Progenitor cell of endocrine pancreas (in vitro differentiated cells): ENCODE measurements around the gene GLIS1. TPM values are rescaled to one million over a fixed set of nuclear protein-coding genes. Genes with fewer than 3 reads are reported as not detected.

ENCODE experiments used
- DNase-seq: peaks from one replicate; pipeline ENCODE4 v3.0.0; 2021; ENCODE audit warnings: low spot score; ENCODE audit not compliant: unreplicated experiment
- H3K27ac Mint-ChIP-seq: 2 replicates; pipeline ENCODE4 v1.8.0; 2021; ENCODE audit warnings: mild to moderate bottlenecking, moderate library complexity, mixed read lengths
- H3K27me3 Mint-ChIP-seq: 2 replicates; pipeline ENCODE4 v1.8.0; 2021; ENCODE audit warnings: mixed read lengths
- H3K36me3 Mint-ChIP-seq: 2 replicates; pipeline ENCODE4 v1.8.0; 2022; ENCODE audit warnings: mixed read lengths; ENCODE audit not compliant: insufficient read depth
- H3K4me1 Mint-ChIP-seq: 2 replicates; pipeline ENCODE4 v1.8.0; 2021; ENCODE audit warnings: low read depth, mixed read lengths
- H3K4me3 Mint-ChIP-seq: 2 replicates; pipeline ENCODE4 v1.8.0; 2021; ENCODE audit warnings: low read depth, mild to moderate bottlenecking, moderate library complexity, mixed read lengths
- H3K9me3 Mint-ChIP-seq: 2 replicates; pipeline ENCODE4 v1.8.0; 2021; ENCODE audit warnings: low read depth, mixed read lengths
- CTCF ChIP-seq: fragments of 200-600 bp; sonication (generic); IDR thresholded peaks from one replicate; pipeline ENCODE4 v1.5.0; 2021; ENCODE audit warnings: antibody characterized with exemption, mild to moderate bottlenecking; ENCODE audit not compliant: unreplicated experiment
- total RNA-seq: library from RNA; stranded (reverse); gene quantifications from 2 replicates; pipeline ENCODE4 v1.2.1, GENCODE V29; 2021

The GLIS1 gene
- total RNA-seq, 1 donor from 2014 or later = not detected

- no peak for TF ChIP-seq CTCF
These were observed 51.5 kb downstream of the GLIS1 start for GRCh38 chr1:53687426-53687825.

GRCh38 chr1:53686965-53687267 is 52.0 kb downstream of the GLIS1 start:
- TF ChIP-seq CTCF = no peak
- Mint-ChIP-seq H3K4me1 (peaks cover 22% of the 10 kb centered on the region), H3K27ac (no peak overlapping the region), H3K4me3 (no peak overlapping the region), H3K36me3 (no peaks in the 10 kb centered on the region), H3K9me3 (no peaks in the 10 kb centered on the region), H3K27me3 (peaks cover 81% of the 10 kb centered on the region)
- no peak for DNase-seq

More at GRCh38 chr1:53687426-53687825, 51.5 kb downstream of the GLIS1 start:
- Mint-ChIP-seq H3K27me3 (peaks cover 81% of the 10 kb centered on the region), H3K4me1 (peaks cover 21% of the 10 kb centered on the region), H3K36me3 (no peaks in the 10 kb centered on the region), H3K9me3 (no peaks in the 10 kb centered on the region), H3K4me3 (no peak overlapping the region), H3K27ac (no peak overlapping the region)
- no peak for DNase-seq

- H3K27ac Mint-ChIP-seq = peak overlapping the region; percentile 35
- no peak for DNase-seq
- H3K36me3 Mint-ChIP-seq = no peaks in the 10 kb centered on the region
- TF ChIP-seq CTCF = no peak
- no peaks in the 10 kb centered on the region for H3K9me3 Mint-ChIP-seq
- peaks cover 23% of the 10 kb centered on the region for H3K4me1 Mint-ChIP-seq
- no peak overlapping the region for H3K4me3 Mint-ChIP-seq
- H3K27me3 Mint-ChIP-seq = peaks cover 79% of the 10 kb centered on the region
These were observed 52.6 kb downstream of the GLIS1 start for GRCh38 chr1:53686091-53686964.

GRCh38 chr1:53685272-53686051 is 53.5 kb downstream of the GLIS1 start:
- TF ChIP-seq CTCF = no peak
- Mint-ChIP-seq H3K27ac (peak overlapping the region; percentile 35), H3K4me3 (no peak overlapping the region), H3K9me3 (no peaks in the 10 kb centered on the region), H3K36me3 (no peaks in the 10 kb centered on the region), H3K27me3 (peaks cover 84% of the 10 kb centered on the region), H3K4me1 (peaks cover 23% of the 10 kb centered on the region)
- no peak for DNase-seq

- H3K4me3 Mint-ChIP-seq = no peak overlapping the region
These were observed 54.2 kb downstream of the GLIS1 start for GRCh38 chr1:53684741-53685140.

More at GRCh38 chr1:53684741-53685140, 54.2 kb downstream of the GLIS1 start:
- TF ChIP-seq CTCF = no peak
- Mint-ChIP-seq H3K4me1 (peaks cover 23% of the 10 kb centered on the region), H3K9me3 (no peaks in the 10 kb centered on the region), H3K27ac (no peak overlapping the region), H3K36me3 (no peaks in the 10 kb centered on the region), H3K27me3 (peaks cover 86% of the 10 kb centered on the region)
- DNase-seq = no peak
